ENCODE results near the gene GRIN2C.

GRCh38 chr17:74803388-74803930, 56.2 kb downstream of the GRIN2C start:
- TF ChIP-seq CTCF (IDR thresholded peaks at IDR 0.05; ENCODE audit: low read depth, low read length) (no peak), EZH2phosphoT487 (IDR thresholded peaks at IDR 0.05; ENCODE audit: low read depth) (no peak)

Measured in OCI-LY3 (cell line).